ENCODE data around the gene FAM89B.
"Not testable (repeated sequence)": the region's sequence is repeated elsewhere in the genome, so short reads cannot be mapped to it uniquely, and the experiment has no call there.

The FAM89B gene

GRCh38 chr11:65572356-65573051, at the start of gene FAM89B:
TSS of gene FAM89B (plus strand) at chr11:65572538. CDS start at chr11:65572670, 132 bp downstream.
- Histone ChIP-seq H3K4me3 (ENCODE audit: low read depth, low read length) (peak within 1 kb of the TSS; percentile 84), H3K9me3 (ENCODE audit: control insufficient read depth, insufficient read depth, low read length) (no peaks in the 10 kb centered on the region), H3K9ac (ENCODE audit: low read depth, low read length) (no peak within 1 kb of the TSS), H3K4me1 (ENCODE audit: control insufficient read depth, insufficient read depth, low read length) (peaks cover 24% of the 10 kb centered on the region), H3K36me3 (ENCODE audit: control insufficient read depth, insufficient read depth, low read length) (0 out of 2 replicates have a peak, but pooled peaks cover 2% of the 10 kb centered on the region), H3K27me3 (ENCODE audit: control insufficient read depth, insufficient read depth, low read length) (peaks cover 28% of the 10 kb centered on the region), H3K27ac (ENCODE audit: low read depth, low read length) (no peak within 1 kb of the TSS)

- not testable (repeated sequence) for H3K27me3 ChIP-seq (ENCODE audit: control insufficient read depth, insufficient read depth, low read length); H3K27ac ChIP-seq (ENCODE audit: low read depth, low read length); H3K4me3 ChIP-seq (ENCODE audit: low read depth, low read length); H3K9ac ChIP-seq (ENCODE audit: low read depth, low read length); H3K4me1 ChIP-seq (ENCODE audit: control insufficient read depth, insufficient read depth, low read length); H3K9me3 ChIP-seq (ENCODE audit: control insufficient read depth, insufficient read depth, low read length)
- H3K36me3 ChIP-seq (ENCODE audit: control insufficient read depth, insufficient read depth, low read length), result peaks cover 11% of the 10 kb centered on the region; the same call in 1 of the 2 replicates
These were observed 49.4 kb upstream of the FAM89B start for GRCh38 chr11:65522718-65523630.

- not testable (repeated sequence) for H3K9ac ChIP-seq (ENCODE audit: low read depth, low read length); H3K27me3 ChIP-seq (ENCODE audit: control insufficient read depth, insufficient read depth, low read length); H3K9me3 ChIP-seq (ENCODE audit: control insufficient read depth, insufficient read depth, low read length); H3K4me1 ChIP-seq (ENCODE audit: control insufficient read depth, insufficient read depth, low read length); H3K4me3 ChIP-seq (ENCODE audit: low read depth, low read length); H3K27ac ChIP-seq (ENCODE audit: low read depth, low read length)
- peaks cover 11% of the 10 kb centered on the region; the same call in 1 of the 2 replicates for H3K36me3 ChIP-seq (ENCODE audit: control insufficient read depth, insufficient read depth, low read length)
These were observed 48.7 kb upstream of the FAM89B start for GRCh38 chr11:65523631-65523968.

- Histone ChIP-seq H3K9ac (ENCODE audit: low read depth, low read length) (no peak overlapping the region), H3K27ac (ENCODE audit: low read depth, low read length) (no peak overlapping the region), H3K4me3 (ENCODE audit: low read depth, low read length) (peak overlapping the region; percentile 59)
These were observed 48.2 kb upstream of the FAM89B start for GRCh38 chr11:65524014-65524740.

GRCh38 chr11:65524741-65525545, 47.4 kb upstream of the FAM89B start, which contains the start of gene SCYL1:
TSS of gene SCYL1 (plus strand) at chr11:65525083. CDS start at chr11:65525154, 71 bp downstream.
- H3K27ac ChIP-seq (ENCODE audit: low read depth, low read length), result peak within 1 kb of the TSS; percentile 84
- peaks cover 11% of the 10 kb centered on the region; the same call in 1 of the 2 replicates for H3K36me3 ChIP-seq (ENCODE audit: control insufficient read depth, insufficient read depth, low read length)
- no peaks in the 10 kb centered on the region; the same call in 1 of the 2 replicates for H3K27me3 ChIP-seq (ENCODE audit: control insufficient read depth, insufficient read depth, low read length)
- H3K4me1 ChIP-seq (ENCODE audit: control insufficient read depth, insufficient read depth, low read length), result peaks cover 4% of the 10 kb centered on the region; the same call in 1 of the 2 replicates
- no peaks in the 10 kb centered on the region for H3K9me3 ChIP-seq (ENCODE audit: control insufficient read depth, insufficient read depth, low read length)
- H3K4me3 ChIP-seq (ENCODE audit: low read depth, low read length), result peak within 1 kb of the TSS; percentile 91
- peak within 1 kb of the TSS; percentile 85; the same call in 1 of the 2 replicates for H3K9ac ChIP-seq (ENCODE audit: low read depth, low read length)

More at GRCh38 chr11:65524014-65524740, 48.2 kb upstream of the FAM89B start:
- no peaks in the 10 kb centered on the region for H3K9me3 ChIP-seq (ENCODE audit: control insufficient read depth, insufficient read depth, low read length)
- peaks cover 11% of the 10 kb centered on the region; the same call in 1 of the 2 replicates for H3K36me3 ChIP-seq (ENCODE audit: control insufficient read depth, insufficient read depth, low read length)
- peaks cover 4% of the 10 kb centered on the region; the same call in 1 of the 2 replicates for H3K4me1 ChIP-seq (ENCODE audit: control insufficient read depth, insufficient read depth, low read length)
- no peaks in the 10 kb centered on the region; the same call in 1 of the 2 replicates for H3K27me3 ChIP-seq (ENCODE audit: control insufficient read depth, insufficient read depth, low read length)

- no peaks in the 10 kb centered on the region; the same call in 1 of the 2 replicates for H3K27me3 ChIP-seq (ENCODE audit: control insufficient read depth, insufficient read depth, low read length)
- H3K4me1 ChIP-seq (ENCODE audit: control insufficient read depth, insufficient read depth, low read length), result peaks cover 4% of the 10 kb centered on the region; the same call in 1 of the 2 replicates
- peak overlapping the region; percentile 84 for H3K27ac ChIP-seq (ENCODE audit: low read depth, low read length)
- peaks cover 17% of the 10 kb centered on the region for H3K36me3 ChIP-seq (ENCODE audit: control insufficient read depth, insufficient read depth, low read length)
- H3K9me3 ChIP-seq (ENCODE audit: control insufficient read depth, insufficient read depth, low read length), result no peaks in the 10 kb centered on the region
- H3K4me3 ChIP-seq (ENCODE audit: low read depth, low read length), result peak overlapping the region; percentile 91
- H3K9ac ChIP-seq (ENCODE audit: low read depth, low read length), result peak overlapping the region; percentile 85; the same call in 1 of the 2 replicates
These were observed 46.5 kb upstream of the FAM89B start for GRCh38 chr11:65525546-65526480.

- Histone ChIP-seq H3K36me3 (ENCODE audit: control insufficient read depth, insufficient read depth, low read length) (peaks cover 27% of the 10 kb centered on the region), H3K27me3 (ENCODE audit: control insufficient read depth, insufficient read depth, low read length) (no peaks in the 10 kb centered on the region; the same call in 1 of the 2 replicates), H3K4me1 (ENCODE audit: control insufficient read depth, insufficient read depth, low read length) (peaks cover 4% of the 10 kb centered on the region; the same call in 1 of the 2 replicates), H3K9ac (ENCODE audit: low read depth, low read length) (no peak overlapping the region), H3K9me3 (ENCODE audit: control insufficient read depth, insufficient read depth, low read length) (no peaks in the 10 kb centered on the region), H3K27ac (ENCODE audit: low read depth, low read length) (no peak overlapping the region), H3K4me3 (ENCODE audit: low read depth, low read length) (no peak overlapping the region)
These were observed 45.6 kb upstream of the FAM89B start for GRCh38 chr11:65526744-65527143.

GRCh38 chr11:65528819-65529350, 43.5 kb upstream of the FAM89B start:
- no peaks in the 10 kb centered on the region for H3K9me3 ChIP-seq (ENCODE audit: control insufficient read depth, insufficient read depth, low read length)
- H3K27ac ChIP-seq (ENCODE audit: low read depth, low read length), result no peak overlapping the region
- no peak overlapping the region for H3K4me3 ChIP-seq (ENCODE audit: low read depth, low read length)
- H3K9ac ChIP-seq (ENCODE audit: low read depth, low read length), result no peak overlapping the region
- peaks cover 4% of the 10 kb centered on the region; the same call in 1 of the 2 replicates for H3K4me1 ChIP-seq (ENCODE audit: control insufficient read depth, insufficient read depth, low read length)
- peaks cover 43% of the 10 kb centered on the region for H3K36me3 ChIP-seq (ENCODE audit: control insufficient read depth, insufficient read depth, low read length)
- no peaks in the 10 kb centered on the region; the same call in 1 of the 2 replicates for H3K27me3 ChIP-seq (ENCODE audit: control insufficient read depth, insufficient read depth, low read length)

- Histone ChIP-seq H3K9ac (ENCODE audit: low read depth, low read length) (no peak overlapping the region), H3K9me3 (ENCODE audit: control insufficient read depth, insufficient read depth, low read length) (no peaks in the 10 kb centered on the region), H3K4me3 (ENCODE audit: low read depth, low read length) (no peak overlapping the region), H3K27ac (ENCODE audit: low read depth, low read length) (no peak overlapping the region), H3K36me3 (ENCODE audit: control insufficient read depth, insufficient read depth, low read length) (peaks cover 44% of the 10 kb centered on the region), H3K27me3 (ENCODE audit: control insufficient read depth, insufficient read depth, low read length) (no peaks in the 10 kb centered on the region), H3K4me1 (ENCODE audit: control insufficient read depth, insufficient read depth, low read length) (no peaks in the 10 kb centered on the region)
These were observed 42.7 kb upstream of the FAM89B start for GRCh38 chr11:65529475-65530156.
